ENCODE data around the gene SLC38A10.

The SLC38A10 gene

GRCh38 chr17:81286491-81287145, 8.5 kb downstream of the SLC38A10 start:
- TF ChIP-seq CTCF (IDR thresholded peaks at IDR 0.05; ENCODE audit: low read depth, low read length): no peak
- H3K4me3 ChIP-seq (ENCODE audit: low read depth, low read length): no peak overlapping the region

- no peak overlapping the region for H3K4me3 ChIP-seq (ENCODE audit: low read depth, low read length)
- no peak for TF ChIP-seq CTCF (IDR thresholded peaks at IDR 0.05; ENCODE audit: low read depth, low read length)
Observed at GRCh38 chr17:81285894-81286293, 9.2 kb downstream of the SLC38A10 start.

- no peak for TF ChIP-seq CTCF (IDR thresholded peaks at IDR 0.05; ENCODE audit: low read depth, low read length)
- no peak overlapping the region for H3K4me3 ChIP-seq (ENCODE audit: low read depth, low read length)
Observed at GRCh38 chr17:81285179-81285878, 9.8 kb downstream of the SLC38A10 start.

- H3K4me3 ChIP-seq (ENCODE audit: low read depth, low read length): no peak overlapping the region
- no peak for TF ChIP-seq CTCF (IDR thresholded peaks at IDR 0.05; ENCODE audit: low read depth, low read length)
Observed at GRCh38 chr17:81282876-81283275, 12.2 kb downstream of the SLC38A10 start.

GRCh38 chr17:81282141-81282540, 13.0 kb downstream of the SLC38A10 start:
- H3K4me3 ChIP-seq (ENCODE audit: low read depth, low read length): no peak overlapping the region
- TF ChIP-seq CTCF (IDR thresholded peaks at IDR 0.05; ENCODE audit: low read depth, low read length): no peak

GRCh38 chr17:81280571-81280970, 14.5 kb downstream of the SLC38A10 start:
- H3K4me3 ChIP-seq (ENCODE audit: low read depth, low read length): no peak overlapping the region
- no peak for TF ChIP-seq CTCF (IDR thresholded peaks at IDR 0.05; ENCODE audit: low read depth, low read length)

Measured in WI38 (cell line).